Activated T-cell treated with anti-CD3 and anti-CD28 coated beads, Interleukin-2, amount 50 U/mL, for 24 hours (primary cell): ENCODE data around the gene KCNJ6.
"Not testable (repeated sequence)": the region's sequence is repeated elsewhere in the genome, so short reads cannot be mapped to it uniquely, and the experiment has no call there.

Experiments used
- DNase-seq: peaks from one replicate; pipeline ENCODE4 v3.0.0-alpha.2; 2020
- H3K27ac Mint-ChIP-seq: 2 replicates; pipeline ENCODE4 v1.8.0; 2020; ENCODE audit warnings: mild to moderate bottlenecking, mixed read lengths
- H3K27me3 Mint-ChIP-seq: 2 replicates; pipeline ENCODE4 v1.8.0; 2020; ENCODE audit warnings: mixed read lengths
- H3K36me3 Mint-ChIP-seq: 2 replicates; pipeline ENCODE4 v1.8.0; 2020; ENCODE audit warnings: low read depth, mixed read lengths
- H3K4me1 Mint-ChIP-seq: 2 replicates; pipeline ENCODE4 v1.8.0; 2020; ENCODE audit warnings: low read depth, mixed read lengths
- H3K4me3 Mint-ChIP-seq: 2 replicates; pipeline ENCODE4 v1.8.0; 2020; ENCODE audit warnings: mild to moderate bottlenecking, moderate library complexity, mixed read lengths
- H3K9me3 Mint-ChIP-seq: 2 replicates; pipeline ENCODE4 v1.8.0; 2020; ENCODE audit warnings: mixed read lengths

The KCNJ6 gene

GRCh38 chr21:37655611-37656300 is 260.5 kb downstream of the KCNJ6 start:
- Mint-ChIP-seq H3K4me3 (no peak overlapping the region), H3K4me1 (no peaks in the 10 kb centered on the region), H3K27ac (no peak overlapping the region), H3K9me3 (no peaks in the 10 kb centered on the region), H3K27me3 (peaks cover 24% of the 10 kb centered on the region), H3K36me3 (no peaks in the 10 kb centered on the region)
- DNase-seq: no peak

GRCh38 chr21:37654596-37654995 is 261.7 kb downstream of the KCNJ6 start:
- Mint-ChIP-seq H3K9me3 (no peaks in the 10 kb centered on the region), H3K36me3 (no peaks in the 10 kb centered on the region), H3K4me1 (no peaks in the 10 kb centered on the region), H3K27ac (no peak overlapping the region), H3K4me3 (no peak overlapping the region), H3K27me3 (peaks cover 24% of the 10 kb centered on the region)
- DNase-seq: no peak

GRCh38 chr21:37653201-37653600 is 263.1 kb downstream of the KCNJ6 start:
- Mint-ChIP-seq H3K27me3 (peaks cover 29% of the 10 kb centered on the region), H3K27ac (no peak overlapping the region)

GRCh38 chr21:37647781-37648180 is 268.5 kb downstream of the KCNJ6 start:
- no peak for DNase-seq
- Mint-ChIP-seq H3K4me3 (no peak overlapping the region), H3K4me1 (no peaks in the 10 kb centered on the region), H3K36me3 (no peaks in the 10 kb centered on the region), H3K9me3 (no peaks in the 10 kb centered on the region), H3K27me3 (peaks cover 37% of the 10 kb centered on the region), H3K27ac (no peak overlapping the region)

More at GRCh38 chr21:37653201-37653600, 263.1 kb downstream of the KCNJ6 start:
- no peaks in the 10 kb centered on the region for H3K9me3 Mint-ChIP-seq
- no peak for DNase-seq
- no peaks in the 10 kb centered on the region for H3K4me1 Mint-ChIP-seq
- H3K36me3 Mint-ChIP-seq: no peaks in the 10 kb centered on the region
- H3K4me3 Mint-ChIP-seq: no peak overlapping the region

GRCh38 chr21:37646761-37647160 is 269.5 kb downstream of the KCNJ6 start:
- not testable (repeated sequence) for H3K27ac Mint-ChIP-seq, H3K4me1 Mint-ChIP-seq, H3K36me3 Mint-ChIP-seq, H3K9me3 Mint-ChIP-seq, DNase-seq, H3K4me3 Mint-ChIP-seq
- H3K27me3 Mint-ChIP-seq: peaks cover 45% of the 10 kb centered on the region

GRCh38 chr21:37645848-37646247 is 270.4 kb downstream of the KCNJ6 start:
- Mint-ChIP-seq H3K4me3 (no peak overlapping the region), H3K27ac (no peak overlapping the region), H3K36me3 (no peaks in the 10 kb centered on the region), H3K27me3 (peaks cover 51% of the 10 kb centered on the region), H3K9me3 (no peaks in the 10 kb centered on the region), H3K4me1 (peaks cover 3% of the 10 kb centered on the region)
- no peak for DNase-seq

GRCh38 chr21:37644636-37645035 is 271.6 kb downstream of the KCNJ6 start:
- Mint-ChIP-seq H3K9me3 (no peaks in the 10 kb centered on the region), H3K27me3 (peaks cover 60% of the 10 kb centered on the region), H3K27ac (no peak overlapping the region), H3K36me3 (no peaks in the 10 kb centered on the region), H3K4me1 (peaks cover 3% of the 10 kb centered on the region), H3K4me3 (no peak overlapping the region)
- DNase-seq: no peak

GRCh38 chr21:37643862-37644261 is 272.4 kb downstream of the KCNJ6 start:
- not testable (repeated sequence) for H3K36me3 Mint-ChIP-seq, H3K4me1 Mint-ChIP-seq, H3K9me3 Mint-ChIP-seq, DNase-seq, H3K27ac Mint-ChIP-seq, H3K4me3 Mint-ChIP-seq
- peaks cover 58% of the 10 kb centered on the region for H3K27me3 Mint-ChIP-seq

GRCh38 chr21:37642493-37642892 is 273.8 kb downstream of the KCNJ6 start:
- Mint-ChIP-seq H3K27ac (no peak overlapping the region), H3K36me3 (no peaks in the 10 kb centered on the region), H3K9me3 (no peaks in the 10 kb centered on the region), H3K4me1 (peaks cover 3% of the 10 kb centered on the region), H3K27me3 (peaks cover 61% of the 10 kb centered on the region), H3K4me3 (no peak overlapping the region)
- DNase-seq: no peak

- Mint-ChIP-seq H3K27ac (no peak overlapping the region), H3K9me3 (no peaks in the 10 kb centered on the region), H3K4me3 (no peak overlapping the region), H3K36me3 (no peaks in the 10 kb centered on the region), H3K27me3 (peaks cover 59% of the 10 kb centered on the region), H3K4me1 (peaks cover 3% of the 10 kb centered on the region)
- DNase-seq: no peak
These were observed 276.5 kb downstream of the KCNJ6 start for GRCh38 chr21:37639756-37640155.

- Mint-ChIP-seq H3K4me1 (no peaks in the 10 kb centered on the region), H3K36me3 (no peaks in the 10 kb centered on the region)
- DNase-seq: no peak
These were observed 280.0 kb downstream of the KCNJ6 start for GRCh38 chr21:37636152-37636860.

GRCh38 chr21:37631319-37632117 is 284.7 kb downstream of the KCNJ6 start:
- peaks cover 39% of the 10 kb centered on the region for H3K27me3 Mint-ChIP-seq
- H3K4me3 Mint-ChIP-seq: no peak overlapping the region
- no peaks in the 10 kb centered on the region for H3K9me3 Mint-ChIP-seq
- H3K4me1 Mint-ChIP-seq: no peaks in the 10 kb centered on the region
- H3K27ac Mint-ChIP-seq: no peak overlapping the region
- no peaks in the 10 kb centered on the region for H3K36me3 Mint-ChIP-seq
- no peak for DNase-seq

More at GRCh38 chr21:37636152-37636860, 280.0 kb downstream of the KCNJ6 start:
- H3K9me3 Mint-ChIP-seq: no peaks in the 10 kb centered on the region
- no peak overlapping the region for H3K27ac Mint-ChIP-seq
- peaks cover 39% of the 10 kb centered on the region for H3K27me3 Mint-ChIP-seq
- no peak overlapping the region for H3K4me3 Mint-ChIP-seq

- Mint-ChIP-seq H3K36me3 (no peaks in the 10 kb centered on the region), H3K27ac (no peak overlapping the region), H3K4me3 (no peak overlapping the region), H3K9me3 (no peaks in the 10 kb centered on the region), H3K4me1 (no peaks in the 10 kb centered on the region), H3K27me3 (peaks cover 33% of the 10 kb centered on the region)
- DNase-seq: no peak
These were observed 285.4 kb downstream of the KCNJ6 start for GRCh38 chr21:37630872-37631271.

GRCh38 chr21:37628362-37628761 is 287.9 kb downstream of the KCNJ6 start:
- Mint-ChIP-seq H3K27me3 (peaks cover 32% of the 10 kb centered on the region), H3K9me3 (no peaks in the 10 kb centered on the region), H3K4me3 (no peak overlapping the region), H3K36me3 (no peaks in the 10 kb centered on the region), H3K4me1 (no peaks in the 10 kb centered on the region), H3K27ac (no peak overlapping the region)
- no peak for DNase-seq

- H3K4me3 Mint-ChIP-seq: no peak overlapping the region
- no peak overlapping the region for H3K27ac Mint-ChIP-seq
- H3K36me3 Mint-ChIP-seq: no peaks in the 10 kb centered on the region
- H3K9me3 Mint-ChIP-seq: no peaks in the 10 kb centered on the region
- no peaks in the 10 kb centered on the region for H3K4me1 Mint-ChIP-seq
- DNase-seq: no peak
- H3K27me3 Mint-ChIP-seq: peaks cover 33% of the 10 kb centered on the region
These were observed 288.7 kb downstream of the KCNJ6 start for GRCh38 chr21:37627561-37627960.
